ENCODE measurements around the gene FLCN.

DNA sequence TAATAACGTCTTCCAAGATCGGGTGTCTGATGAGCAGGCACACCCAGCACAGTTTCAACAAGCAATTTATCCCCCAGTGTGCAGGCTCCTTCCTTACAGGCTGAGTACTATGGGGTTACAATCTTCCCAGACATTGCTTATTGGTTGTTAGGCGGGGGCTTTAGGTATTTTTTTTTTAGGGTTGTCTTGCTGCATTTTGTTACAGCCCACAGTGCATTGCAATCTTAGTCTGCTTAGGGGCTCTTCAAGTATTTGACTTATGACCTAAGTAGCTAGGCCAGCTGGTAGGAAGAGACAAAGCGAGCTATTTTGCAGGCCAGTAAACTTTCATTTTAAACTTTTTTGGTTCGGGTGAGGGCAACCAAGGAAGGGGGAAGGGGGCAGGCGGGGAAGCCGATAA lies 36.7 kb downstream of the FLCN start:
- TF ChIP-seq, protein P1, sequence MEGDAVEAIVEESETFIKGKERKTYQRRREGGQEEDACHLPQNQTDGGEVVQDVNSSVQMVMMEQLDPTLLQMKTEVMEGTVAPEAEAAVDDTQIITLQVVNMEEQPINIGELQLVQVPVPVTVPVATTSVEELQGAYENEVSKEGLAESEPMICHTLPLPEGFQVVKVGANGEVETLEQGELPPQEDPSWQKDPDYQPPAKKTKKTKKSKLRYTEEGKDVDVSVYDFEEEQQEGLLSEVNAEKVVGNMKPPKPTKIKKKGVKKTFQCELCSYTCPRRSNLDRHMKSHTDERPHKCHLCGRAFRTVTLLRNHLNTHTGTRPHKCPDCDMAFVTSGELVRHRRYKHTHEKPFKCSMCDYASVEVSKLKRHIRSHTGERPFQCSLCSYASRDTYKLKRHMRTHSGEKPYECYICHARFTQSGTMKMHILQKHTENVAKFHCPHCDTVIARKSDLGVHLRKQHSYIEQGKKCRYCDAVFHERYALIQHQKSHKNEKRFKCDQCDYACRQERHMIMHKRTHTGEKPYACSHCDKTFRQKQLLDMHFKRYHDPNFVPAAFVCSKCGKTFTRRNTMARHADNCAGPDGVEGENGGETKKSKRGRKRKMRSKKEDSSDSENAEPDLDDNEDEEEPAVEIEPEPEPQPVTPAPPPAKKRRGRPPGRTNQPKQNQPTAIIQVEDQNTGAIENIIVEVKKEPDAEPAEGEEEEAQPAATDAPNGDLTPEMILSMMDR (optimal IDR thresholded peaks at IDR 0.05 in 1 of 3, IDR thresholded peaks at IDR 0.05 in 1 of 3, conservative IDR thresholded peaks at IDR 0.05 in 1 of 3; ENCODE audit: extremely low read depth in 1 of 3, insufficient read depth in 2 of 3, low read length in 3 of 3) = no peak
- no peak for TF ChIP-seq EZH2 (IDR thresholded peaks at IDR 0.05; ENCODE audit: low read length)

All from keratinocyte (primary cell).